HEK293 (cell line): ENCODE measurements around the gene KCNMA1.

Source experiments
- ATF2 ChIP-seq: fragments of 450-650 bp; formaldehyde crosslinking; IDR thresholded peaks from 2 replicates; pipeline ENCODE4 v1.5.1; 2016; ENCODE audit warnings: missing biosample characterization, missing genetic modification characterization, low read depth
- FEZF1 ChIP-seq: fragments of 450-650 bp; formaldehyde crosslinking; IDR thresholded peaks from 2 replicates; pipeline ENCODE4 v1.5.1; 2016; ENCODE audit warnings: missing biosample characterization, missing genetic modification characterization
- GFI1B ChIP-seq: fragments of 450-650 bp; formaldehyde crosslinking; IDR thresholded peaks from 2 replicates; pipeline ENCODE4 v1.5.1; 2016; ENCODE audit warnings: missing biosample characterization, missing genetic modification characterization
- GLI4 ChIP-seq: fragments of 450-650 bp; formaldehyde crosslinking; IDR thresholded peaks from 2 replicates; pipeline ENCODE4 v1.5.1; 2016; ENCODE audit warnings: missing biosample characterization, missing genetic modification characterization
- KLF17 ChIP-seq: fragments of 450-650 bp; formaldehyde crosslinking; IDR thresholded peaks from 2 replicates; pipeline ENCODE4 v1.5.1; 2016; ENCODE audit warnings: missing biosample characterization, missing genetic modification characterization
- KLF8 ChIP-seq: fragments of 450-650 bp; formaldehyde crosslinking; IDR thresholded peaks from 2 replicates; pipeline ENCODE4 v1.5.1; 2016; ENCODE audit warnings: missing biosample characterization, missing genetic modification characterization
- RBAK ChIP-seq: fragments of 450-650 bp; formaldehyde crosslinking; IDR thresholded peaks from 2 replicates; pipeline ENCODE4 v1.5.1; 2016; ENCODE audit warnings: missing biosample characterization, missing genetic modification characterization
- SP7 ChIP-seq: fragments of 450-650 bp; formaldehyde crosslinking; IDR thresholded peaks from 2 replicates; pipeline ENCODE4 v1.5.1; 2016; ENCODE audit warnings: missing biosample characterization, missing genetic modification characterization
- ZBTB44 ChIP-seq: fragments of 450-650 bp; IDR thresholded peaks from 2 replicates; pipeline ENCODE4 v1.5.1; 2018; ENCODE audit warnings: missing biosample characterization, mild to moderate bottlenecking, missing genetic modification characterization
- ZBTB48 ChIP-seq: fragments of 450-650 bp; formaldehyde crosslinking; IDR thresholded peaks from 2 replicates; pipeline ENCODE4 v1.5.1; 2016; ENCODE audit warnings: missing biosample characterization, missing genetic modification characterization
- ZFP3 ChIP-seq: fragments of 450-650 bp; formaldehyde crosslinking; IDR thresholded peaks from 2 replicates; pipeline ENCODE4 v1.5.1; 2016; ENCODE audit warnings: low read depth, missing biosample characterization, missing genetic modification characterization
- ZNF112 ChIP-seq: fragments of 450-650 bp; formaldehyde crosslinking; IDR thresholded peaks from 2 replicates; pipeline ENCODE4 v1.5.0; 2017; ENCODE audit warnings: missing biosample characterization, missing genetic modification characterization
- ZNF132 ChIP-seq: fragments of 450-650 bp; formaldehyde crosslinking; IDR thresholded peaks from 2 replicates; pipeline ENCODE4 v1.5.1; 2017; ENCODE audit warnings: missing biosample characterization, missing genetic modification characterization, borderline replicate concordance
- ZNF133 ChIP-seq: fragments of 450-650 bp; formaldehyde crosslinking; IDR thresholded peaks from 2 replicates; pipeline ENCODE4 v1.5.1; 2016; ENCODE audit warnings: missing biosample characterization, missing genetic modification characterization
- ZNF146 ChIP-seq: fragments of 450-650 bp; formaldehyde crosslinking; IDR thresholded peaks from 2 replicates; pipeline ENCODE4 v1.5.1; 2016; ENCODE audit warnings: missing biosample characterization, missing genetic modification characterization
- ZNF148 ChIP-seq: fragments of 450-650 bp; formaldehyde crosslinking; IDR thresholded peaks from 2 replicates; pipeline ENCODE4 v1.5.0; 2017; ENCODE audit warnings: missing biosample characterization, missing genetic modification characterization, borderline replicate concordance
- ZNF157 ChIP-seq: fragments of 450-650 bp; formaldehyde crosslinking; IDR thresholded peaks from 2 replicates; pipeline ENCODE4 v1.5.1; 2016; ENCODE audit warnings: missing biosample characterization, missing genetic modification characterization
- ZNF174 ChIP-seq: fragments of 450-650 bp; formaldehyde crosslinking; IDR thresholded peaks from 2 replicates; pipeline ENCODE4 v1.5.0; 2017; ENCODE audit warnings: missing biosample characterization, mild to moderate bottlenecking, missing genetic modification characterization
- ZNF184 ChIP-seq: fragments of 450-650 bp; IDR thresholded peaks from 2 replicates; pipeline ENCODE4 v1.5.1; 2018; ENCODE audit warnings: missing biosample characterization, mild to moderate bottlenecking, missing genetic modification characterization
- ZNF223 ChIP-seq: fragments of 450-650 bp; formaldehyde crosslinking; IDR thresholded peaks from 2 replicates; pipeline ENCODE4 v1.5.1; 2016; ENCODE audit warnings: missing biosample characterization, missing genetic modification characterization
- ZNF24 ChIP-seq: fragments of 450-650 bp; formaldehyde crosslinking; IDR thresholded peaks from 2 replicates; pipeline ENCODE4 v1.5.1; 2016; ENCODE audit warnings: missing biosample characterization, missing genetic modification characterization
- ZNF354C ChIP-seq: fragments of 450-650 bp; formaldehyde crosslinking; IDR thresholded peaks from 2 replicates; pipeline ENCODE4 v1.5.1; 2016; ENCODE audit warnings: missing biosample characterization, missing genetic modification characterization, low read depth, borderline replicate concordance
- ZNF366 ChIP-seq: fragments of 450-650 bp; formaldehyde crosslinking; conservative IDR thresholded peaks from 2 replicates; pipeline ENCODE4 v1.5.1; 2016; ENCODE audit warnings: missing biosample characterization, missing genetic modification characterization
- ZNF571 ChIP-seq: fragments of 450-650 bp; formaldehyde crosslinking; IDR thresholded peaks from 2 replicates; pipeline ENCODE4 v1.5.0; 2017; ENCODE audit warnings: missing biosample characterization, missing genetic modification characterization
- TF ChIP-seq, protein P1 (sequence below): fragments of 450-650 bp; formaldehyde crosslinking; IDR thresholded peaks from 2 replicates; pipeline ENCODE4 v1.5.1; 2016; ENCODE audit warnings: missing biosample characterization, missing genetic modification characterization
- TF ChIP-seq, protein P2 (sequence below): fragments of 450-650 bp; formaldehyde crosslinking; IDR thresholded peaks from 2 replicates; pipeline ENCODE4 v1.5.1; 2016; ENCODE audit warnings: missing biosample characterization, missing genetic modification characterization
- TF ChIP-seq, protein P3 (sequence below): fragments of 450-650 bp; formaldehyde crosslinking; IDR thresholded peaks from 2 replicates; pipeline ENCODE4 v1.5.1; 2017; ENCODE audit warnings: missing biosample characterization, missing genetic modification characterization
- TF ChIP-seq, protein P4 (sequence below): fragments of 450-650 bp; formaldehyde crosslinking; IDR thresholded peaks from 2 replicates; pipeline ENCODE4 v1.5.1; 2016; ENCODE audit warnings: missing biosample characterization, missing genetic modification characterization

KCNMA1 gene

DNA sequence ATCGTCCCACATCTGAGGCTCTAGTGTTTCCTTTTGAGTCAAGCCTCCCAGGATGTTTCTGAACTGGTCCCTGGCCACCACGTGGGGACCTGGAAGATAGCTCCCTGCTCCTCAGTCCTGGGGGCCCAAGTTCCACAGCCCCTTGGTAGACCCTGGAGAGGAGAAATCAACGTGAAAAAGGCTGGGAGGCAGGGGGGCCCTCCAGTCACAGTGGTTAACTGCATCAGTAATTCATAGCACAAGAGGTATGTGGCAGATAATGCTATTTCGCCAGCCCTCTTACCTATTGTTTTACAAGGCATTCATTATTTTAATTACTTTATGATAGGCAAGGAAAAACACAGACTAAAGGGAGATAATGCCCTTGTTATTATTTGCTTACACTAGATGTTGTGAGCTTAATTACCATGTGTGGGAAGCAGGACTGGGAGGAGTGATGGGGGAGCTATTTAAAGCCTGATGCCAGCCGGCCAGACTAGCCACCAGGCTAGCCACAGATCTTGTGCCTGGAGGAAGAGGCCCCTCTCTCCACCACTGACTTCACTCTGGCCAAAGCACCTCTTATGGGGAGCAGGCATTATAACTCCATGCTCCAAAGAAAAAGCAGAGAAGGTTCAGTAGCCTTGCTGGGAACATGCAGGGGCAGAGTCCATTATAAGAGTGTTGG lies 230.7 kb downstream of the KCNMA1 start (continued):
- TF ChIP-seq ZNF146 (tag by site-specific recombination) (no peak), SP7 (tag by site-specific recombination) (peak; percentile 98), GLI4 (no peak), KLF17 (no peak), ZNF132 (tag by site-specific recombination) (no peak), GFI1B (tag by site-specific recombination) (no peak), ZNF24 (tag by site-specific recombination) (0 out of 2 replicates have a peak, but pooled peaks have one; percentile 48), ZBTB44 (tag by site-specific recombination) (no peak), ZNF112 (tag by site-specific recombination) (no peak), ZNF174 (no peak), ZNF223 (tag by site-specific recombination) (no peak), RBAK (tag by site-specific recombination) (no peak), KLF8 (tag by site-specific recombination) (no peak), ZFP3 (tag by site-specific recombination) (no peak), ZNF366 (tag by site-specific recombination) (no peak), ZNF354C (tag by site-specific recombination) (no peak), ZBTB48 (tag by site-specific recombination) (no peak), ATF2 (tag by site-specific recombination) (no peak), ZNF133 (tag by site-specific recombination) (peak; percentile 9; the same call in 1 of the 2 replicates), ZNF157 (tag by site-specific recombination) (no peak), ZNF184 (tag by site-specific recombination) (no peak), ZNF571 (tag by site-specific recombination) (no peak), ZNF148 (tag by site-specific recombination) (no peak), FEZF1 (tag by site-specific recombination) (no peak)
- TF ChIP-seq, protein P1, sequence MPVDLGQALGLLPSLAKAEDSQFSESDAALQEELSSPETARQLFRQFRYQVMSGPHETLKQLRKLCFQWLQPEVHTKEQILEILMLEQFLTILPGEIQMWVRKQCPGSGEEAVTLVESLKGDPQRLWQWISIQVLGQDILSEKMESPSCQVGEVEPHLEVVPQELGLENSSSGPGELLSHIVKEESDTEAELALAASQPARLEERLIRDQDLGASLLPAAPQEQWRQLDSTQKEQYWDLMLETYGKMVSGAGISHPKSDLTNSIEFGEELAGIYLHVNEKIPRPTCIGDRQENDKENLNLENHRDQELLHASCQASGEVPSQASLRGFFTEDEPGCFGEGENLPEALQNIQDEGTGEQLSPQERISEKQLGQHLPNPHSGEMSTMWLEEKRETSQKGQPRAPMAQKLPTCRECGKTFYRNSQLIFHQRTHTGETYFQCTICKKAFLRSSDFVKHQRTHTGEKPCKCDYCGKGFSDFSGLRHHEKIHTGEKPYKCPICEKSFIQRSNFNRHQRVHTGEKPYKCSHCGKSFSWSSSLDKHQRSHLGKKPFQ (tag by site-specific recombination), result no peak
- TF ChIP-seq, protein P2, sequence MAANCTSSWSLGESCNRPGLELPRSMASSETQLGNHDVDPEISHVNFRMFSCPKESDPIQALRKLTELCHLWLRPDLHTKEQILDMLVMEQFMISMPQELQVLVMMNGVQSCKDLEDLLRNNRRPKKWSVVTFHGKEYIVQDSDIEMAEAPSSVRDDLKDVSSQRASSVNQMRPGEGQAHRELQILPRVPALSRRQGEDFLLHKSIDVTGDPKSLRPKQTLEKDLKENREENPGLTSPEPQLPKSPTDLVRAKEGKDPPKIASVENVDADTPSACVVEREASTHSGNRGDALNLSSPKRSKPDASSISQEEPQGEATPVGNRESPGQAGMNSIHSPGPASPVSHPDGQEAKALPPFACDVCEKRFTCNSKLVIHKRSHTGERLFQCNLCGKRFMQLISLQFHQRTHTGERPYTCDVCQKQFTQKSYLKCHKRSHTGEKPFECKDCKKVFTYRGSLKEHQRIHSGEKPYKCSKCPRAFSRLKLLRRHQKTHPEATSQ, result no peak
- TF ChIP-seq, protein P3, sequence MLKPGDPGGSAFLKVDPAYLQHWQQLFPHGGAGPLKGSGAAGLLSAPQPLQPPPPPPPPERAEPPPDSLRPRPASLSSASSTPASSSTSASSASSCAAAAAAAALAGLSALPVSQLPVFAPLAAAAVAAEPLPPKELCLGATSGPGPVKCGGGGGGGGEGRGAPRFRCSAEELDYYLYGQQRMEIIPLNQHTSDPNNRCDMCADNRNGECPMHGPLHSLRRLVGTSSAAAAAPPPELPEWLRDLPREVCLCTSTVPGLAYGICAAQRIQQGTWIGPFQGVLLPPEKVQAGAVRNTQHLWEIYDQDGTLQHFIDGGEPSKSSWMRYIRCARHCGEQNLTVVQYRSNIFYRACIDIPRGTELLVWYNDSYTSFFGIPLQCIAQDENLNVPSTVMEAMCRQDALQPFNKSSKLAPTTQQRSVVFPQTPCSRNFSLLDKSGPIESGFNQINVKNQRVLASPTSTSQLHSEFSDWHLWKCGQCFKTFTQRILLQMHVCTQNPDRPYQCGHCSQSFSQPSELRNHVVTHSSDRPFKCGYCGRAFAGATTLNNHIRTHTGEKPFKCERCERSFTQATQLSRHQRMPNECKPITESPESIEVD (tag by site-specific recombination), result peak; percentile 56
- TF ChIP-seq, protein P4, sequence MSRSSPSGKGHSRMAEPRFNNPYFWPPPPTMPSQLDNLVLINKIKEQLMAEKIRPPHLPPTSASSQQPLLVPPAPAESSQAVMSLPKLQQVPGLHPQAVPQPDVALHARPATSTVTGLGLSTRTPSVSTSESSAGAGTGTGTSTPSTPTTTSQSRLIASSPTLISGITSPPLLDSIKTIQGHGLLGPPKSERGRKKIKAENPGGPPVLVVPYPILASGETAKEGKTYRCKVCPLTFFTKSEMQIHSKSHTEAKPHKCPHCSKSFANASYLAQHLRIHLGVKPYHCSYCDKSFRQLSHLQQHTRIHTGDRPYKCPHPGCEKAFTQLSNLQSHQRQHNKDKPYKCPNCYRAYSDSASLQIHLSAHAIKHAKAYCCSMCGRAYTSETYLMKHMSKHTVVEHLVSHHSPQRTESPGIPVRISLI (tag by site-specific recombination), result no peak
